MG63 (cell line): ENCODE data around the gene KIAA1191. TPM values are rescaled to one million over a fixed set of nuclear protein-coding genes. Genes with fewer than 3 reads are reported as not detected.

ENCODE experiments used
- total RNA-seq: library from RNA; depleted of rRNA; stranded (reverse); fragments of >200 nt; shearing (Covaris generic); gene quantifications from 2 replicates; pipeline ENCODE4 v1.2.3, GENCODE V29; 2014; ENCODE audit warnings: low replicate concordance; rRNA removed

The KIAA1191 gene
- total RNA-seq, 1 experiment from 2014 or later = 132 TPM

Other genes starting within 250 kb of the KIAA1191 start
- 15.9 and 23.4 TPM in 2 replicates for gene SIMC1, start 123.3 kb downstream of the KIAA1191 start, total RNA-seq
- gene ARL10, start 3.7 kb upstream of the KIAA1191 start, total RNA-seq = 0.20 and 0.33 TPM in 2 replicates
- gene NOP16, start 26.8 kb upstream of the KIAA1191 start, total RNA-seq = 146 and 237 TPM in 2 replicates
- 151 and 166 TPM in 2 replicates for gene HIGD2A, start 27.0 kb upstream of the KIAA1191 start, total RNA-seq
- gene CLTB, start 54.8 kb upstream of the KIAA1191 start, total RNA-seq = 281 and 342 TPM in 2 replicates
- 48.8 and 49.4 TPM in 2 replicates for gene FAF2, start 86.6 kb upstream of the KIAA1191 start, total RNA-seq
- 0.17 and 4.4 TPM in 2 replicates for gene RNF44, start 175.6 kb upstream of the KIAA1191 start, total RNA-seq
- not detected in 2 replicates for gene CDHR2, start 187.6 kb upstream of the KIAA1191 start, total RNA-seq
- 21.0 and 32.2 TPM in 2 replicates for gene GPRIN1, start 248.4 kb upstream of the KIAA1191 start, total RNA-seq